WTC11 (cell line): ENCODE data around the gene PCDHGA1.

Experiments
- CREM ChIP-seq: sonication (generic); formaldehyde crosslinking; IDR thresholded peaks from 2 replicates; pipeline ENCODE4 v1.8.1; 2022; ENCODE audit warnings: mild to moderate bottlenecking, missing genetic modification reagents, moderate library complexity
- ELF4 ChIP-seq: sonication (generic); formaldehyde crosslinking; IDR thresholded peaks from 2 replicates; pipeline ENCODE4 v1.8.1; 2022; ENCODE audit warnings: low read depth, mild to moderate bottlenecking, moderate library complexity, missing genetic modification reagents
- ESRRA ChIP-seq: sonication (generic); formaldehyde crosslinking; IDR thresholded peaks from 2 replicates; pipeline ENCODE4 v1.8.1; 2022; ENCODE audit warnings: mild to moderate bottlenecking, missing genetic modification reagents, borderline replicate concordance
- TEAD4 ChIP-seq: sonication (generic); formaldehyde crosslinking; IDR thresholded peaks from 2 replicates; pipeline ENCODE4 v1.8.0; 2022; ENCODE audit warnings: mild to moderate bottlenecking, missing genetic modification reagents
- TF ChIP-seq, protein P1 (sequence below): fragments of 200-600 bp; IDR thresholded peaks from 2 replicates; pipeline ENCODE4 v1.8.0; 2022; ENCODE audit warnings: antibody characterized with exemption
- TF ChIP-seq, protein P2 (sequence below): sonication (generic); formaldehyde crosslinking; IDR thresholded peaks from 2 replicates; pipeline ENCODE4 v1.8.1; 2023; ENCODE audit warnings: mild to moderate bottlenecking, missing genetic modification reagents, moderate library complexity
- TF ChIP-seq, protein P3 (sequence below): sonication (generic); formaldehyde crosslinking; IDR thresholded peaks from 2 replicates; pipeline ENCODE4 v1.8.1; 2023; ENCODE audit warnings: mild to moderate bottlenecking, missing genetic modification reagents, moderate library complexity
- TF ChIP-seq, protein P4 (sequence below): sonication (generic); formaldehyde crosslinking; IDR thresholded peaks from 2 replicates; pipeline ENCODE4 v1.8.1; 2022; ENCODE audit warnings: mild to moderate bottlenecking, moderate library complexity, missing genetic modification reagents
- TF ChIP-seq, protein P5 (sequence below): sonication (generic); formaldehyde crosslinking; IDR thresholded peaks from 2 replicates; pipeline ENCODE4 v1.8.1; 2023; ENCODE audit warnings: mild to moderate bottlenecking, missing genetic modification reagents

DNA sequence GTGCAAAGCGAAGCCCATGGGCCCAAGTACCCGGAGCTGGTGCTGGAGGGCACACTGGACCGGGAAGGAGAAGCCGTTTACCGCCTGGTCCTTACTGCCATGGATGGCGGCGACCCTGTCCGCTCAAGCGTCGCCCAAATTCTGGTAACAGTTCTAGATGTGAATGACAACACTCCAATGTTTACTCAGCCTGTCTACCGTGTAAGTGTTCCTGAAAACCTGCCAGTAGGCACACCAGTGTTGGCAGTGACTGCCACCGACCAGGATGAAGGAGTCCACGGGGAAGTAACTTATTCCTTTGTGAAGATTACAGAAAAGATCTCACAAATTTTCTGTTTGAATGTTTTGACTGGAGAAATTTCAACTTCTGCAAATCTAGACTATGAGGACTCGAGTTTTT lies 44.3 kb downstream of the PCDHGA1 start:
- TF ChIP-seq, protein P1, sequence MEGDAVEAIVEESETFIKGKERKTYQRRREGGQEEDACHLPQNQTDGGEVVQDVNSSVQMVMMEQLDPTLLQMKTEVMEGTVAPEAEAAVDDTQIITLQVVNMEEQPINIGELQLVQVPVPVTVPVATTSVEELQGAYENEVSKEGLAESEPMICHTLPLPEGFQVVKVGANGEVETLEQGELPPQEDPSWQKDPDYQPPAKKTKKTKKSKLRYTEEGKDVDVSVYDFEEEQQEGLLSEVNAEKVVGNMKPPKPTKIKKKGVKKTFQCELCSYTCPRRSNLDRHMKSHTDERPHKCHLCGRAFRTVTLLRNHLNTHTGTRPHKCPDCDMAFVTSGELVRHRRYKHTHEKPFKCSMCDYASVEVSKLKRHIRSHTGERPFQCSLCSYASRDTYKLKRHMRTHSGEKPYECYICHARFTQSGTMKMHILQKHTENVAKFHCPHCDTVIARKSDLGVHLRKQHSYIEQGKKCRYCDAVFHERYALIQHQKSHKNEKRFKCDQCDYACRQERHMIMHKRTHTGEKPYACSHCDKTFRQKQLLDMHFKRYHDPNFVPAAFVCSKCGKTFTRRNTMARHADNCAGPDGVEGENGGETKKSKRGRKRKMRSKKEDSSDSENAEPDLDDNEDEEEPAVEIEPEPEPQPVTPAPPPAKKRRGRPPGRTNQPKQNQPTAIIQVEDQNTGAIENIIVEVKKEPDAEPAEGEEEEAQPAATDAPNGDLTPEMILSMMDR: no peak
- TF ChIP-seq, protein P2, sequence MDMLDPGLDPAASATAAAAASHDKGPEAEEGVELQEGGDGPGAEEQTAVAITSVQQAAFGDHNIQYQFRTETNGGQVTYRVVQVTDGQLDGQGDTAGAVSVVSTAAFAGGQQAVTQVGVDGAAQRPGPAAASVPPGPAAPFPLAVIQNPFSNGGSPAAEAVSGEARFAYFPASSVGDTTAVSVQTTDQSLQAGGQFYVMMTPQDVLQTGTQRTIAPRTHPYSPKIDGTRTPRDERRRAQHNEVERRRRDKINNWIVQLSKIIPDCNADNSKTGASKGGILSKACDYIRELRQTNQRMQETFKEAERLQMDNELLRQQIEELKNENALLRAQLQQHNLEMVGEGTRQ (CRISPR knock-in tag): no peak
- TF ChIP-seq TEAD4 (CRISPR knock-in tag) (no peak), ESRRA (CRISPR knock-in tag) (no peak), ELF4 (no peak), CREM (CRISPR knock-in tag) (no peak)
- TF ChIP-seq, protein P3, sequence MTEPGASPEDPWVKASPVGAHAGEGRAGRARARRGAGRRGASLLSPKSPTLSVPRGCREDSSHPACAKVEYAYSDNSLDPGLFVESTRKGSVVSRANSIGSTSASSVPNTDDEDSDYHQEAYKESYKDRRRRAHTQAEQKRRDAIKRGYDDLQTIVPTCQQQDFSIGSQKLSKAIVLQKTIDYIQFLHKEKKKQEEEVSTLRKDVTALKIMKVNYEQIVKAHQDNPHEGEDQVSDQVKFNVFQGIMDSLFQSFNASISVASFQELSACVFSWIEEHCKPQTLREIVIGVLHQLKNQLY: no peak
- TF ChIP-seq, protein P4, sequence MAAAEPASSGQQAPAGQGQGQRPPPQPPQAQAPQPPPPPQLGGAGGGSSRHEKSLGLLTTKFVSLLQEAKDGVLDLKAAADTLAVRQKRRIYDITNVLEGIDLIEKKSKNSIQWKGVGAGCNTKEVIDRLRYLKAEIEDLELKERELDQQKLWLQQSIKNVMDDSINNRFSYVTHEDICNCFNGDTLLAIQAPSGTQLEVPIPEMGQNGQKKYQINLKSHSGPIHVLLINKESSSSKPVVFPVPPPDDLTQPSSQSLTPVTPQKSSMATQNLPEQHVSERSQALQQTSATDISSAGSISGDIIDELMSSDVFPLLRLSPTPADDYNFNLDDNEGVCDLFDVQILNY (CRISPR knock-in tag): no peak
- TF ChIP-seq, protein P5, sequence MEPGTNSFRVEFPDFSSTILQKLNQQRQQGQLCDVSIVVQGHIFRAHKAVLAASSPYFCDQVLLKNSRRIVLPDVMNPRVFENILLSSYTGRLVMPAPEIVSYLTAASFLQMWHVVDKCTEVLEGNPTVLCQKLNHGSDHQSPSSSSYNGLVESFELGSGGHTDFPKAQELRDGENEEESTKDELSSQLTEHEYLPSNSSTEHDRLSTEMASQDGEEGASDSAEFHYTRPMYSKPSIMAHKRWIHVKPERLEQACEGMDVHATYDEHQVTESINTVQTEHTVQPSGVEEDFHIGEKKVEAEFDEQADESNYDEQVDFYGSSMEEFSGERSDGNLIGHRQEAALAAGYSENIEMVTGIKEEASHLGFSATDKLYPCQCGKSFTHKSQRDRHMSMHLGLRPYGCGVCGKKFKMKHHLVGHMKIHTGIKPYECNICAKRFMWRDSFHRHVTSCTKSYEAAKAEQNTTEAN (CRISPR knock-in tag): no peak
